ENCODE data around the gene AKAP7. TPM values are rescaled to one million over a fixed set of nuclear protein-coding genes. Genes with fewer than 3 reads are reported as not detected.

Gene AKAP7
- polyA plus RNA-seq, 1 of the 3 experiments (the other 2 are of a cell fraction) = 0.58 TPM

DNA sequence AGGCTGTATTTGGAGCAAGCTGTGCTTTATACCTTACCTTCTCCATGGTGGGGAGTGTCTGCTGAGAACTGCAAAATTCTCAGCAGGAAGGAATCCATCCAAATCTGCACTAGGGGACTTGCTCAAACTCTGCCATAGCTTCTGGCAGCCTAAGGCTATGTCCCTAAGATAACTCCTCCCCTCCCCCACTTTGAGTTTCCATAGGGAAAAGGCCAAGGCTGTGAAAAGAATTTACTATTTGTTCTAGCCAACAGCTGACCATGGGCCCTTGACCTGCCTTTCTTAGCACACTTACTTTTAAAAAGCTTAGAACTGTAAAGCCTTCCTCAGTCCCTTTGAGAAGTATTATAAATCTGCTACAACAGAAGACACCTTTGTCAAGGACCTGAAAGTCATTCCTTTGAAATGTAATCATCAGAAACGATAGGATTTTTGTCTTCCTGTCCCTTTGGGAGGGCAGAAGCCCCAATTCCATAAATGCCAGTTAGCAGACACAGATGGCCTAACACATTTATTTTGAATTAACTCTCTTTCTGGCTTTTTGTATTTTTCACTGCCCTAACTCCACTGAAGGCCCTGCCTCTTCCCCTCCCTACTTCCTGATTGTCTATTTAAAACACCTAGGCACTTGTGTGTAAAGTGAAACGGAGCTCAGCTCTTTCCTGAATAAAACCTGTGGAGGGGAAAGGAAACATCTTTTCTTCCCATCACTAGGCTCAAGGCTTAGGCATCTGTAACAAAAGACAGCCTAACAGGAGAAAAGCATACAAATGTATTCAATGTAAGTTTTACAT lies 157.1 kb downstream of the AKAP7 start:
- ChIA-PET POLR2A (no interaction called here), CTCF (no interaction called here)
- Histone ChIP-seq H3K9me2 (no peaks in the 10 kb centered on the region), H2AFZ (ENCODE audit: low read depth) (no peak overlapping the region), H3K36me3 (replicated peaks in 1 of 2; ENCODE audit: control insufficient read depth in 1 of 2, insufficient read depth in 2 of 2, low read length in 1 of 2) (no peaks in the 10 kb centered on the region), H3K9ac (no peak overlapping the region), H3K4me2 (no peak overlapping the region), H3K27ac (ENCODE audit: low read depth in 2 of 2, low read length in 1 of 2) (no peak overlapping the region), H3K4me3 (ENCODE audit: low read depth in 2 of 2, low read length in 1 of 2) (no peak overlapping the region), H3K4me1 (ENCODE audit: control insufficient read depth in 1 of 2, insufficient read depth in 2 of 2, low read depth in 1 of 2, low read length in 1 of 2) (no peaks in the 10 kb centered on the region), H3F3A (replicated peaks; ENCODE audit: insufficient read depth) (no peaks in the 10 kb centered on the region), H3K27me3 (ENCODE audit: insufficient read depth) (peaks cover 11% of the 10 kb centered on the region; the same call in 1 of the 2 replicates), H4K20me1 (ENCODE audit: insufficient read depth) (no peaks in the 10 kb centered on the region), H3K79me2 (ENCODE audit: insufficient read depth) (no peaks in the 10 kb centered on the region), H3K9me3 (no peaks in the 10 kb centered on the region)
- DNase-seq = no peak
- WGBS (ENCODE audit: low lambda C conversion rate) = 7% methylated on average over 2 of the region's 2 CpGs
- no peak for TF ChIP-seq MEF2A (IDR thresholded peaks at IDR 0.05; ENCODE audit: borderline replicate concordance, low read depth)
- TF ChIP-seq EZH2phosphoT487 (IDR thresholded peaks at IDR 0.05; ENCODE audit: borderline replicate concordance, low read depth) = no peak
- TF ChIP-seq NRF1 (IDR thresholded peaks at IDR 0.05; ENCODE audit: low read depth, low read length) = no peak
- no peak for TF ChIP-seq RXRA (IDR thresholded peaks at IDR 0.05; ENCODE audit: borderline replicate concordance, low read depth)
- TF ChIP-seq RFX5 (IDR thresholded peaks at IDR 0.05; ENCODE audit: low read length) = no peak
- no peak for TF ChIP-seq ELF1 (IDR thresholded peaks at IDR 0.05)
- no peak for TF ChIP-seq CHD2 (IDR thresholded peaks at IDR 0.05; ENCODE audit: low read length, partially characterized antibody)
- TF ChIP-seq MXI1 (IDR thresholded peaks at IDR 0.05; ENCODE audit: low read depth, low read length) = no peak
- no peak for TF ChIP-seq FOXM1 (IDR thresholded peaks at IDR 0.05; ENCODE audit: low read depth)
- no peak for TF ChIP-seq FOXJ3 (CRISPR knock-in tag; IDR thresholded peaks at IDR 0.05)
- no peak for TF ChIP-seq YY1 (IDR thresholded peaks at IDR 0.05; ENCODE audit: low read depth)
- TF ChIP-seq, protein P1, sequence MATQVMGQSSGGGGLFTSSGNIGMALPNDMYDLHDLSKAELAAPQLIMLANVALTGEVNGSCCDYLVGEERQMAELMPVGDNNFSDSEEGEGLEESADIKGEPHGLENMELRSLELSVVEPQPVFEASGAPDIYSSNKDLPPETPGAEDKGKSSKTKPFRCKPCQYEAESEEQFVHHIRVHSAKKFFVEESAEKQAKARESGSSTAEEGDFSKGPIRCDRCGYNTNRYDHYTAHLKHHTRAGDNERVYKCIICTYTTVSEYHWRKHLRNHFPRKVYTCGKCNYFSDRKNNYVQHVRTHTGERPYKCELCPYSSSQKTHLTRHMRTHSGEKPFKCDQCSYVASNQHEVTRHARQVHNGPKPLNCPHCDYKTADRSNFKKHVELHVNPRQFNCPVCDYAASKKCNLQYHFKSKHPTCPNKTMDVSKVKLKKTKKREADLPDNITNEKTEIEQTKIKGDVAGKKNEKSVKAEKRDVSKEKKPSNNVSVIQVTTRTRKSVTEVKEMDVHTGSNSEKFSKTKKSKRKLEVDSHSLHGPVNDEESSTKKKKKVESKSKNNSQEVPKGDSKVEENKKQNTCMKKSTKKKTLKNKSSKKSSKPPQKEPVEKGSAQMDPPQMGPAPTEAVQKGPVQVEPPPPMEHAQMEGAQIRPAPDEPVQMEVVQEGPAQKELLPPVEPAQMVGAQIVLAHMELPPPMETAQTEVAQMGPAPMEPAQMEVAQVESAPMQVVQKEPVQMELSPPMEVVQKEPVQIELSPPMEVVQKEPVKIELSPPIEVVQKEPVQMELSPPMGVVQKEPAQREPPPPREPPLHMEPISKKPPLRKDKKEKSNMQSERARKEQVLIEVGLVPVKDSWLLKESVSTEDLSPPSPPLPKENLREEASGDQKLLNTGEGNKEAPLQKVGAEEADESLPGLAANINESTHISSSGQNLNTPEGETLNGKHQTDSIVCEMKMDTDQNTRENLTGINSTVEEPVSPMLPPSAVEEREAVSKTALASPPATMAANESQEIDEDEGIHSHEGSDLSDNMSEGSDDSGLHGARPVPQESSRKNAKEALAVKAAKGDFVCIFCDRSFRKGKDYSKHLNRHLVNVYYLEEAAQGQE (IDR thresholded peaks at IDR 0.05; ENCODE audit: low read depth, low read length) = no peak
- TF ChIP-seq EP300 (IDR thresholded peaks at IDR 0.05; ENCODE audit: borderline replicate concordance in 1 of 2, low read depth in 1 of 2, low read length in 1 of 2) = no peak
- no peak for TF ChIP-seq FOSL2 (IDR thresholded peaks at IDR 0.05; ENCODE audit: borderline replicate concordance, low read depth)
- no peak for TF ChIP-seq SMC3 (IDR thresholded peaks at IDR 0.05; ENCODE audit: low read depth, low read length)
- no peak for TF ChIP-seq TCF12 (IDR thresholded peaks at IDR 0.05)
- TF ChIP-seq, protein P2, sequence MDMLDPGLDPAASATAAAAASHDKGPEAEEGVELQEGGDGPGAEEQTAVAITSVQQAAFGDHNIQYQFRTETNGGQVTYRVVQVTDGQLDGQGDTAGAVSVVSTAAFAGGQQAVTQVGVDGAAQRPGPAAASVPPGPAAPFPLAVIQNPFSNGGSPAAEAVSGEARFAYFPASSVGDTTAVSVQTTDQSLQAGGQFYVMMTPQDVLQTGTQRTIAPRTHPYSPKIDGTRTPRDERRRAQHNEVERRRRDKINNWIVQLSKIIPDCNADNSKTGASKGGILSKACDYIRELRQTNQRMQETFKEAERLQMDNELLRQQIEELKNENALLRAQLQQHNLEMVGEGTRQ (IDR thresholded peaks at IDR 0.05; ENCODE audit: borderline replicate concordance, low read depth, low read length) = no peak
- TF ChIP-seq GATA2 (CRISPR knock-in tag; IDR thresholded peaks at IDR 0.05) = no peak
